Measurements from ENCODE around the gene PDE8B.

PDE8B gene

DNA sequence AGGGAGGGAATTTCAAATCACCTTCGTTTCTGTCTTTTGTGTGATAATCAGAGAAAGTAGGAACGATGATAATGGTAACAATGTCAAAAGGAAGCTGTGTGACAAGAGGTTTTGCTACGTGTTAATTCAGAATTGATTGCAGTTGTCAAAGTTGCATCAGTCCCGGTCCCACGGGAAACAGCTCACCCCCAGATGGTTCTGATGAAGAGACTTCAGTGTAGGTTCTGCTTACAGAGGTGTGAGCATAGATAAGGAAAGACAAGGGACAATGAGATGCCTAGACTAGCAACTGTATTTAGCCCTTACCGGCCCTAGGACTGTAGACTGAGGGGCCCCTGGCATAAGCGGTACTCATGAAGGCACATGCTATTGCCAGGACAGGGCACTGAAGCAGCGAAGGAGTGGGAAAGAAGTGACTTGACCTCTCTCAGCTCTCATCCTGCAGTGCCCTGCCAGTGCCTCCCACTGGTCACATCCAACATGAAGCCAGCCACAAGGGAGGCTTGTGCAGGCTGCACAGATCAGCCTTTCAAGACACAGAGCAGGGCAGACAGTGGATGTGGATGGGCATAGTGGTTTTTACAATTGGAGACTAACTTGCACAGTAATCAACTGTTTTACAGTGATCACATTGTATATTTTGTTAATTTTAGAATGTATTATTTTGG is 21.1 kb downstream of the PDE8B start:
- Histone ChIP-seq H3K9me3 (ENCODE audit: low read length) (no peaks in the 10 kb centered on the region), H3K36me3 (ENCODE audit: insufficient read depth, low read length) (no peaks in the 10 kb centered on the region), H3K27me3 (ENCODE audit: insufficient read depth, low read length) (no peaks in the 10 kb centered on the region), H3K79me2 (ENCODE audit: insufficient read depth, low read length) (no peaks in the 10 kb centered on the region), H3K4me1 (ENCODE audit: insufficient read depth, low read length, severe bottlenecking) (no peaks in the 10 kb centered on the region), H3K4me2 (ENCODE audit: low read length) (no peak overlapping the region), H4K20me1 (ENCODE audit: insufficient read depth, low read length) (no peaks in the 10 kb centered on the region), H3K4me3 (ENCODE audit: low read depth, low read length, poor library complexity, severe bottlenecking) (no peak overlapping the region), H2AFZ (ENCODE audit: low read length) (no peak overlapping the region), H3K9ac (ENCODE audit: low read length) (no peak overlapping the region), H3K9me2 (ENCODE audit: low read depth, low read length) (no peaks in the 10 kb centered on the region), H3K27ac (ENCODE audit: low read depth, low read length, poor library complexity, severe bottlenecking) (no peak overlapping the region), H3F3A (ENCODE audit: insufficient read depth, low read length) (no peaks in the 10 kb centered on the region)
- TF ChIP-seq EZH2 (IDR thresholded peaks at IDR 0.05; ENCODE audit: borderline replicate concordance, low read length) = no peak
- TF ChIP-seq, protein P1, sequence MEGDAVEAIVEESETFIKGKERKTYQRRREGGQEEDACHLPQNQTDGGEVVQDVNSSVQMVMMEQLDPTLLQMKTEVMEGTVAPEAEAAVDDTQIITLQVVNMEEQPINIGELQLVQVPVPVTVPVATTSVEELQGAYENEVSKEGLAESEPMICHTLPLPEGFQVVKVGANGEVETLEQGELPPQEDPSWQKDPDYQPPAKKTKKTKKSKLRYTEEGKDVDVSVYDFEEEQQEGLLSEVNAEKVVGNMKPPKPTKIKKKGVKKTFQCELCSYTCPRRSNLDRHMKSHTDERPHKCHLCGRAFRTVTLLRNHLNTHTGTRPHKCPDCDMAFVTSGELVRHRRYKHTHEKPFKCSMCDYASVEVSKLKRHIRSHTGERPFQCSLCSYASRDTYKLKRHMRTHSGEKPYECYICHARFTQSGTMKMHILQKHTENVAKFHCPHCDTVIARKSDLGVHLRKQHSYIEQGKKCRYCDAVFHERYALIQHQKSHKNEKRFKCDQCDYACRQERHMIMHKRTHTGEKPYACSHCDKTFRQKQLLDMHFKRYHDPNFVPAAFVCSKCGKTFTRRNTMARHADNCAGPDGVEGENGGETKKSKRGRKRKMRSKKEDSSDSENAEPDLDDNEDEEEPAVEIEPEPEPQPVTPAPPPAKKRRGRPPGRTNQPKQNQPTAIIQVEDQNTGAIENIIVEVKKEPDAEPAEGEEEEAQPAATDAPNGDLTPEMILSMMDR (IDR thresholded peaks at IDR 0.05; ENCODE audit: low read length) = no peak

- H3K9me3 ChIP-seq (ENCODE audit: low read length) = no peaks in the 10 kb centered on the region
- no peaks in the 10 kb centered on the region for H3K36me3 ChIP-seq (ENCODE audit: insufficient read depth, low read length)
- no peaks in the 10 kb centered on the region for H4K20me1 ChIP-seq (ENCODE audit: insufficient read depth, low read length)
- H3K79me2 ChIP-seq (ENCODE audit: insufficient read depth, low read length) = no peaks in the 10 kb centered on the region
- H3K9ac ChIP-seq (ENCODE audit: low read length) = no peak overlapping the region
- no peak overlapping the region for H2AFZ ChIP-seq (ENCODE audit: low read length)
- TF ChIP-seq EZH2 (IDR thresholded peaks at IDR 0.05; ENCODE audit: borderline replicate concordance, low read length) = no peak
- TF ChIP-seq, protein P1 (IDR thresholded peaks at IDR 0.05; ENCODE audit: low read length) = no peak
- no peak overlapping the region for H3K4me3 ChIP-seq (ENCODE audit: low read depth, low read length, poor library complexity, severe bottlenecking)
- no peak overlapping the region for H3K4me2 ChIP-seq (ENCODE audit: low read length)
- H3K4me1 ChIP-seq (ENCODE audit: insufficient read depth, low read length, severe bottlenecking) = no peaks in the 10 kb centered on the region
- no peaks in the 10 kb centered on the region for H3K27me3 ChIP-seq (ENCODE audit: insufficient read depth, low read length)
- no peaks in the 10 kb centered on the region for H3F3A ChIP-seq (ENCODE audit: insufficient read depth, low read length)
- H3K27ac ChIP-seq (ENCODE audit: low read depth, low read length, poor library complexity, severe bottlenecking) = no peak overlapping the region
- H3K9me2 ChIP-seq (ENCODE audit: low read depth, low read length) = no peaks in the 10 kb centered on the region
Observed at GRCh38 chr5:77232574-77233358, 22.3 kb downstream of the PDE8B start.

DNA sequence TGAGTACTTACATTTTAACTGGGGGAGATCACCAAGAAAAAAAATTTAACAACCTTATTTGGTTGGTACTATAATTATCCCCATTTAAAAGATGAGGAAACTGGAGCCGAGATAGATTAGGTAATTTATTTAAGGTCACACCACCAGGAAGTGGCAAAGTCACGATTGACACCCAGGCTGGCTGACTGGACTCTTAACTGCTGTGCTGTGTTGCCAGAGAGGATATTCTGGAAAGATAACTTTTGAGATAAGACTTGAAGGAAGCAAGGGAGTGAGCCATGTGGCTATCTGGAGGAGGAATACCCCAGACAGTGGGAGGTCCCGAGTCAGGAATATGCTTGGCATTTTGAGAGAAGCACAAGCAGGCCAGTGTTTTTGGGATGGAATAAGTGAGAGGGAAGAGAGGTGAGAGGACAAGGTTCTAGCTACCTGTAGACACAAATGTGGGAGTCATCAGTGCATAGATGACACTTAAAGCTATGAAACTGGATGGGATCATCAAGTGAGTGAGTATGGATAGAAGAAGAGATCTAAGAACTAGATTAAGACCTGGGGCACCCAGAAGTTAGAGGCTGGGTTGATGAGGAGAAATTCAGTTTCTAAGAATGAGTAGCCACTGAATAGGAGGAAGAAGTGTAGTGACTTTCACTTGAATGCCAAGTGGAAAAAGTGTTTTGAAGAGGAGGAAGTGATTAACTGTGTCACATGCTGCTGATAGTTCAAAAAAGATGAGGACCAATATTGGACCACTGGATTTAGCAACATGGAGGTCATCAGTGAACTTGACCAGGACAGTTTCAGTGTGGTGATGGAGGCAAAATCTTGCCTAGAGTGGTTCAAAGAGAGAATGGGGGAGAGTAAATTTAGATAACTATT is 25.6 kb downstream of the PDE8B start:
- TF ChIP-seq EZH2 (IDR thresholded peaks at IDR 0.05; ENCODE audit: borderline replicate concordance, low read length) = no peak

More for the DNA sequence above, 25.6 kb downstream of the PDE8B start:
- Histone ChIP-seq H4K20me1 (ENCODE audit: insufficient read depth, low read length) (no peaks in the 10 kb centered on the region), H3K27me3 (ENCODE audit: insufficient read depth, low read length) (no peaks in the 10 kb centered on the region), H2AFZ (ENCODE audit: low read length) (no peak overlapping the region), H3K9me2 (ENCODE audit: low read depth, low read length) (no peaks in the 10 kb centered on the region), H3K27ac (ENCODE audit: low read depth, low read length, poor library complexity, severe bottlenecking) (no peak overlapping the region), H3K9ac (ENCODE audit: low read length) (no peak overlapping the region), H3K9me3 (ENCODE audit: low read length) (no peaks in the 10 kb centered on the region), H3K79me2 (ENCODE audit: insufficient read depth, low read length) (no peaks in the 10 kb centered on the region), H3K4me3 (ENCODE audit: low read depth, low read length, poor library complexity, severe bottlenecking) (no peak overlapping the region), H3K36me3 (ENCODE audit: insufficient read depth, low read length) (no peaks in the 10 kb centered on the region), H3K4me2 (ENCODE audit: low read length) (no peak overlapping the region), H3F3A (ENCODE audit: insufficient read depth, low read length) (no peaks in the 10 kb centered on the region), H3K4me1 (ENCODE audit: insufficient read depth, low read length, severe bottlenecking) (no peaks in the 10 kb centered on the region)
